ENCODE data around the gene SPAG8.

SPAG8 gene

DNA sequence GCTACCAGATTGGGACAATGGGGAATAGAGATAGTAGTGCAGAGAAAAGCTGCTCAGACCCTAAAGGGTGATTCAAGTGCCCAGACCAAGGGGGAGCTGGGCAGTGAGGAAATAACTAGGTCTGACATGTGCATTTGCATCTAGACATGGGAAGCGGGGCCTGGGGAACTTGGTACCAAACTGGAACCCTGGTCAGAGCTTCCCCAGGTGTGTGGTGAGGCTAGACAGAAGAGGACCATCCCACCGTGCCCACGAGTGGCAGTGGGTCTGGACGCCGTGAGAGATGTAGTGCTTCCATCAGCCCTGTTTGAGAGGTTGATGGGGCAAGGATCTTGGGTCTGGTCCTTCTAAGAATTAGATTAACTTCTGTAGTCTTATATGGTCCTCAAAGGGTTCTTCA lies 24.5 kb upstream of the SPAG8 start:
- H3K36me3 ChIP-seq (ENCODE audit: insufficient read depth, low read length): no peaks in the 10 kb centered on the region
- no peak overlapping the region for H3K4me3 ChIP-seq (ENCODE audit: low read depth, low read length)
- H3K79me2 ChIP-seq (ENCODE audit: control insufficient read depth, insufficient read depth, low read length, unreplicated experiment): no peaks in the 10 kb centered on the region
- H3K4me1 ChIP-seq (ENCODE audit: control insufficient read depth, insufficient read depth, low read length, unreplicated experiment): peaks cover 6% of the 10 kb centered on the region
- no peak overlapping the region for H3K27ac ChIP-seq (ENCODE audit: low read depth, low read length)
- no peak overlapping the region for H2AFZ ChIP-seq (ENCODE audit: low read length, unreplicated experiment)
- no peaks in the 10 kb centered on the region for H3K27me3 ChIP-seq (ENCODE audit: insufficient read depth, low read length)

DNA sequence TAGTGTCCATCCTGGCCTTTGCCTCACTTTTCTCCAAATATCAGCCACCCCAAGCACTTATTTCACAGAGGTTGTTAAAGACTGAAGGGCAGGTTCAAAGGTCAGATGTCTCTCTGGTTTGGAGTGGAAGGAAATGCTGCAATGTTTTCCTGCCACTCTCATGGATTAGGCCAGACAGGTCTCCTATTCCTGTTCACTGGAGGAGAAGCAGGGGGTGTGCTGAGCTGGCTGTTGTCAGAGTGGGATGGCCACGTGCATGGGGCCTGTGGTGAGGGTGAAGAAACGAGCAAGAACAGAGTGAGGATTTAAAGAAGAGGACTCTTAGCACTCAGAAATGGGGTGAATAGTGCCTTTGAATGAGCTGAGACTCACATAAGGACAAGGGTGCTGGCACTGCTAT lies 23.7 kb upstream of the SPAG8 start:
- Histone ChIP-seq H3K36me3 (ENCODE audit: insufficient read depth, low read length) (no peaks in the 10 kb centered on the region), H3K27ac (ENCODE audit: low read depth, low read length) (no peak overlapping the region), H2AFZ (ENCODE audit: low read length, unreplicated experiment) (no peak overlapping the region), H3K4me1 (ENCODE audit: control insufficient read depth, insufficient read depth, low read length, unreplicated experiment) (peaks cover 6% of the 10 kb centered on the region), H3K79me2 (ENCODE audit: control insufficient read depth, insufficient read depth, low read length, unreplicated experiment) (no peaks in the 10 kb centered on the region), H3K27me3 (ENCODE audit: insufficient read depth, low read length) (no peaks in the 10 kb centered on the region), H3K4me3 (ENCODE audit: low read depth, low read length) (no peak overlapping the region)

DNA sequence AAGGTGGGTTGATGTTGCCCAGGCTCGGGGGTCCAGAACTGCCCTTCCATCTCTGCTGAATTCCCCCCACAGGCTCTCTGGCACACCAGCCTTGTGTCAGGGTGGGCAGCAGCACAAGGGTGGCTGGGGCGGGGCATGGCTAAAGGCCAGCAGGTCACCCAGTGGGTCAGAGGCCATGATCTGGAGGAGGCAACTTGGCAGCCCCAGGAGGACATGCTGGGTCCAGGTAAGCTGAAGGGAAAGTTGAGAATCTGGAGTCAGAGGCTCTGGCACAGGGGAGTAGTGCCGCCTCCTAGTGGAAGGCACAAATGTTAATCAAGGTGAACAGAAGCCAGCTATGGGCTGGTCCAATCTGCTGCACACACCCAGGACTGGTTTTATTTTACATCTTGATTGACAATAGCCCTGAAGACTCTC lies 23.2 kb upstream of the SPAG8 start:
- H3K4me3 ChIP-seq (ENCODE audit: low read depth, low read length): no peak overlapping the region
- H2AFZ ChIP-seq (ENCODE audit: low read length, unreplicated experiment): no peak overlapping the region
- H3K27me3 ChIP-seq (ENCODE audit: insufficient read depth, low read length): no peaks in the 10 kb centered on the region
- peaks cover 6% of the 10 kb centered on the region for H3K4me1 ChIP-seq (ENCODE audit: control insufficient read depth, insufficient read depth, low read length, unreplicated experiment)
- no peak overlapping the region for H3K27ac ChIP-seq (ENCODE audit: low read depth, low read length)
- no peaks in the 10 kb centered on the region for H3K79me2 ChIP-seq (ENCODE audit: control insufficient read depth, insufficient read depth, low read length, unreplicated experiment)
- no peaks in the 10 kb centered on the region for H3K36me3 ChIP-seq (ENCODE audit: insufficient read depth, low read length)

DNA sequence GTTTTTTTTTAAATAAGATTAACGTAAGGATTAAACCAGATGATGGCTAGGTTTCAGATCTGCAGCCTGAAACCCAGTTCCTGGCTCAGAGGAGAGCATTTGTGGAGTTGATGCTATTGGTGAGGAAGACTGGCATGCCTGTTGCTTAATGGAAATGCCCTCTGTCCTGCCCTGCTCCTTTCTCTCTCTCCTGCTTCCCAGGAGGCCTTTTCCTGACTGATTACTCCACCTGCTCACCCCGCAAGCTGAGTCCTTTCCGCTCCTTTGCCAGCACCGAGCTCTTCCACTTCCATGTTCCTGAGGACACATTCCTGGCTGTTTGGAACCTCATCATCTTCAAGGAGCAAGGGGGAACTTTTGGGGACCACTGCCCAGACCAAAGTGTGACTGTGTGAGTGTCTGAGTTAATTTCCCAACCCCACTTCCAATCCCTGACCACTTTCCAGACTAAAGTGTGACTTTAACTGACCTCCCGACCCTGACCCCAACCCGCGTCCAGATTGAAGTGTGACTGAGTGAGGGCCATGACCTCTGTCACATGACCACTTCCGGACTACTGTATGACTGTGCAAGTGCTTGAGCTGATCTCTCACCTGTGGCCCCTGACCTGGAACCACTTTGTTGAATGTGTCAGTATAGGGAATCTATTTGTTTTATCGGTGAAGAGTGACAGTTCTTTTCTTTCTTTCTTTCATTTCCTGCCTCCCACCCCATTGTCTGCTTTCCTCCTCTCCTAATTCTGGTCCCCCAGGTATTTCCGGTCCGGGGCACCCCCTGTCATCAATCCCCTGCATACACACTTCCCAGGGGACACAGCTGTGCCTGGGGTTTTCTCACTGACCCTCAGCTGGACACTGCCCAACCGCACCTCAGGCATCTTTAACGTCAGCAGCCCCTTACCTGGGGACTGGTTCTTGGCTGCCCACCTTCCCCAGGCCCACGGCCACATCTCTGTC lies 22.5 kb upstream of the SPAG8 start:
- H2AFZ ChIP-seq (ENCODE audit: low read length, unreplicated experiment): no peak overlapping the region
- no peaks in the 10 kb centered on the region for H3K36me3 ChIP-seq (ENCODE audit: insufficient read depth, low read length)
- H3K79me2 ChIP-seq (ENCODE audit: control insufficient read depth, insufficient read depth, low read length, unreplicated experiment): no peaks in the 10 kb centered on the region
- no peaks in the 10 kb centered on the region for H3K27me3 ChIP-seq (ENCODE audit: insufficient read depth, low read length)
- H3K4me1 ChIP-seq (ENCODE audit: control insufficient read depth, insufficient read depth, low read length, unreplicated experiment): peaks cover 12% of the 10 kb centered on the region
- H3K27ac ChIP-seq (ENCODE audit: low read depth, low read length): no peak overlapping the region
- H3K4me3 ChIP-seq (ENCODE audit: low read depth, low read length): no peak overlapping the region

DNA sequence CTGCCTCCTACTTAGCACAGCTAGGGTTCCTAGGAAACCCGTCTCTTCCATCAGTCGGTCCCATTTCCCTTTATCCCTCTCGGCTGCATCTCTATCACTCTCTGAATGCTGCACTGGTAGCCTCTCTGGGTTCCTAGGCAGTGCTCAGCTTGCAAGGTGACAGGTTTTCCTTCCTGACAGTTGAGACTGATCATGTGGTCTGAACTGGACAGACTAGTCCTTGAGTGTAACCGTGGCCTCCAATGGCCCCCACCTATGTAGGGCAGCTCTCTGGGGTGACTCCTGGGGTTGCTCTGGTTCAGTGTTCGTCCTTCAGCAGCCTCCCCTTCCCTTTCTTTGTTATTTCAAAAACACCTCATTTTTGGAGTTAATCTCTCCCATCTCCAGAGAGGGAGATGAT lies 20.8 kb upstream of the SPAG8 start:
- H3K4me3 ChIP-seq (ENCODE audit: low read depth, low read length): no peak overlapping the region
- H3K27me3 ChIP-seq (ENCODE audit: insufficient read depth, low read length): no peaks in the 10 kb centered on the region
- no peaks in the 10 kb centered on the region for H3K36me3 ChIP-seq (ENCODE audit: insufficient read depth, low read length)
- peaks cover 12% of the 10 kb centered on the region for H3K4me1 ChIP-seq (ENCODE audit: control insufficient read depth, insufficient read depth, low read length, unreplicated experiment)
- no peaks in the 10 kb centered on the region for H3K79me2 ChIP-seq (ENCODE audit: control insufficient read depth, insufficient read depth, low read length, unreplicated experiment)
- H2AFZ ChIP-seq (ENCODE audit: low read length, unreplicated experiment): no peak overlapping the region
- no peak overlapping the region for H3K27ac ChIP-seq (ENCODE audit: low read depth, low read length)

DNA sequence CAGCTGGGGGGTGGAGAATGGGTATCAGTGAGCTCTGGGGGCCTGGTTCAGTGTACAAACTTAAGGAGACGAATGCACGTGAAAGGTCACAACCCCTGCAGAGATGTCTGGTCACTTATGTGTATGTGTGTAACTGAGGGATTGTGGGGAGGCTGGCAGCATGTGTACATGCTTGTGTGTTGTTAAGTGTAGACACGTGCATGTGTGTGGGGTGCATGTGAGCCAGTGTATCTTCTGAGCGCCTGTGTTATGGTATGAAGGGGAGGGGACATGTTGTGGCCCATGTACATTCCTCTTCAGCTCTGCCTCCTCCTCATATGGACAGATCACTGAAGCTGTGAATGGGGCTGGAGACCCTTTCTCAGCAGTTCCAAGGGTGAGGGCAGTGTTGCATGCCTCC lies 19.0 kb upstream of the SPAG8 start:
- no peaks in the 10 kb centered on the region for H3K79me2 ChIP-seq (ENCODE audit: control insufficient read depth, insufficient read depth, low read length, unreplicated experiment)
- H3K27ac ChIP-seq (ENCODE audit: low read depth, low read length): no peak overlapping the region
- no peaks in the 10 kb centered on the region for H3K27me3 ChIP-seq (ENCODE audit: insufficient read depth, low read length)
- peaks cover 19% of the 10 kb centered on the region for H3K4me1 ChIP-seq (ENCODE audit: control insufficient read depth, insufficient read depth, low read length, unreplicated experiment)
- no peak overlapping the region for H3K4me3 ChIP-seq (ENCODE audit: low read depth, low read length)
- no peak overlapping the region for H2AFZ ChIP-seq (ENCODE audit: low read length, unreplicated experiment)
- H3K36me3 ChIP-seq (ENCODE audit: insufficient read depth, low read length): no peaks in the 10 kb centered on the region

DNA sequence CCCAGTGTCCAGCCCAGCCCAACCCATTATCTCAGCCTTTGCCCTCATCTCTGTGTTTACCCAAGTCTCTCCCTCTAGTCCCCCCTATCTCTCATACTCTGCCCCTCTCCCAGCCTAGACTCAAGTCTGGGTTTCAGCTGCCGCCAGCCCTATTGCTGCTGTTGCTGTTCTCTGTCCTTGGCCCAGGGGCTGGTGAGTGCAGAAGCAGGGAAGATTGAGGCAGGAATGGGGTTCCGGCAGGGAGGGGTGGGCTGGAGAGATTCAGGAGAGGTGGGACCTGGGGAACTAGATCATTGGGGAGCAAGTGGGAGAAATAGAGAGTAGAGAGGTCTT lies 17.7 kb upstream of the SPAG8 start:
- Histone ChIP-seq H3K79me2 (ENCODE audit: control insufficient read depth, insufficient read depth, low read length, unreplicated experiment) (no peaks in the 10 kb centered on the region), H3K4me1 (ENCODE audit: control insufficient read depth, insufficient read depth, low read length, unreplicated experiment) (peaks cover 19% of the 10 kb centered on the region), H3K4me3 (ENCODE audit: low read depth, low read length) (peak overlapping the region; percentile 82), H3K36me3 (ENCODE audit: insufficient read depth, low read length) (no peaks in the 10 kb centered on the region), H3K27ac (ENCODE audit: low read depth, low read length) (no peak overlapping the region), H2AFZ (ENCODE audit: low read length, unreplicated experiment) (peak overlapping the region; percentile 97), H3K27me3 (ENCODE audit: insufficient read depth, low read length) (no peaks in the 10 kb centered on the region)

DNA sequence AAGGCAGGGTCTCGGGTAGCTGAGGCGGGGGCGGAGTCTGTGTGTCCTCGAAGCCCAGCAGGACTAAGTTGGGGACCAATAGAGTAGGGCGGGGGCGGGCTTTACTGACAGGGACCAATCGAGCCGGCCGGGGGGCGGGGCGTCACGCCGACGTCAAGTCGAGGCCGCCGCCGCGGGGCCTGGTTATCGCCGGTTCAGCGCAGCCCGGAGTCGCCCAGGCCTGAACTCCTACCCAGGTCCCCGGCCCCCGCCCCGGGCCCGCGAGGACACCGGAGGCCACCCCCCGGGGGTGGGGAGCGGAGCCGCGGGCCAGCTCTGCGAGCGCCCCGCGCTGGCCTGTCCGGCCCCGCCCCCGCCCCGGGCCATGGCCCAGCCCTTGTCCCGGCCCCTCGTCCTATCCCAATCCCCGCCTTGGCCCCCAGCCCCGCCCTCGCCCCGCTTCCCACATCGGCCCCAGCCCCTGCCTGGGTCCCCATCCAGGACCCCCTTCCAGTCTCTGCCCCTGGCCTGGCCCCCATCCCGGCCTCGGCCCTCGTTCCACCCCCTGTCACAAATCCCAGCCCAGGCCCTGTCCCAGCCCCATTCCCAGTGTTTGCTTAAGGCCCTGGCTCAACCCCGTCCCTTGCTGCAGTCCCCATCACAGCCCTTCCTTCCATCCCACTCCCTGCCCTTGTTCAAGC lies 17.2 kb upstream of the SPAG8 start, which contains the start of gene TMEM8B:
TMEM8B (plus strand) TSS at position 145 of the 680 bp plus-strand sequence; CDS start at position 365, 220 bp downstream.
- H3K4me3 ChIP-seq (ENCODE audit: low read depth, low read length): peak within 1 kb of the TSS; percentile 82
- H3K79me2 ChIP-seq (ENCODE audit: control insufficient read depth, insufficient read depth, low read length, unreplicated experiment): no peaks in the 10 kb centered on the region
- no peaks in the 10 kb centered on the region for H3K27me3 ChIP-seq (ENCODE audit: insufficient read depth, low read length)
- peaks cover 19% of the 10 kb centered on the region for H3K4me1 ChIP-seq (ENCODE audit: control insufficient read depth, insufficient read depth, low read length, unreplicated experiment)
- no peaks in the 10 kb centered on the region for H3K36me3 ChIP-seq (ENCODE audit: insufficient read depth, low read length)
- peak within 1 kb of the TSS; percentile 97 for H2AFZ ChIP-seq (ENCODE audit: low read length, unreplicated experiment)
- H3K27ac ChIP-seq (ENCODE audit: low read depth, low read length): peak within 1 kb of the TSS; percentile 30; the same call in 1 of the 2 replicates

DNA sequence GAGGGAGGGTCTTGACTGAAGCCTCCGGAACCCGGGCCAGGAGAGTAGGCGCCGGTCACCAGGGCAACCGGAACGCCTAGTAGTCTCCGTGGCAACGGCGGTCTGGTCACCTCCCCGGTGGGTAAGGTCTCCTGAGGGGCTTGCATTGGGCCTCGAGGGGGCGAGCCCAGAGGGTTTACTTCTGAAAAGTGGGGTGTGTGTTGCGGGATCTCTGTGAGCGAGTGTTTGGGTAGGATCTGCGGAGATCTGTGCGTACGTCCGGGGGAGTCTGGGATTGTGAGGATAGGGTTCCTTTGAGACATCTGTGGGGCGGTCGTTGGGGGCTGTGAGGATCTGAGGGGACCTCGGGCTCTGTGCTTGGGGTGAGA lies 16.6 kb upstream of the SPAG8 start, which contains the start of gene FAM221B:
FAM221B (minus strand) TSS at position 17 of the 368 bp plus-strand sequence. CDS start 2,571 bp downstream, outside the sequence.
- peak within 1 kb of the TSS; percentile 30; the same call in 1 of the 2 replicates for H3K27ac ChIP-seq (ENCODE audit: low read depth, low read length)

DNA sequence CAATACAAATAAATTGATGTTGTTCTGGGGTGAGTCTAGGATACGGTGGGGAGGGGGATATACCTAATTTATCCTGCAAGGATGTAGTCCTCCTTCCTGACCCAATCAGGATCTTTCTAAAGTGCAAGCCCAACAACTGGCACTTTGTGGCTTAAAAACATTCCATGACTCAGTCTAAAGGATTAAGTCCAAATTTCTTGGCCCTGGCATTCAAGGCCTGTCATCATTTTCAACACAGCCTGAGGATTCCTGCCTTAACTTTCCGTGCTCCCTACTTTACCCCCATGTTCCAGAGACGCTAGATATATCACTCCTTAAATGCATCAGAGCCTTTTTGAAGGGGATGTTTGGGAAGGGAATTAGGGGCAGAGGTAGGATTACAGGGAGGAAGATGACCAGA lies 15.4 kb upstream of the SPAG8 start:
- no peaks in the 10 kb centered on the region for H3K27me3 ChIP-seq (ENCODE audit: insufficient read depth, low read length)
- no peak overlapping the region for H3K27ac ChIP-seq (ENCODE audit: low read depth, low read length)
- no peak overlapping the region for H2AFZ ChIP-seq (ENCODE audit: low read length, unreplicated experiment)
- no peaks in the 10 kb centered on the region for H3K79me2 ChIP-seq (ENCODE audit: control insufficient read depth, insufficient read depth, low read length, unreplicated experiment)
- no peak overlapping the region; the same call in 1 of the 2 replicates for H3K4me3 ChIP-seq (ENCODE audit: low read depth, low read length)
- no peaks in the 10 kb centered on the region for H3K36me3 ChIP-seq (ENCODE audit: insufficient read depth, low read length)
- peaks cover 14% of the 10 kb centered on the region for H3K4me1 ChIP-seq (ENCODE audit: control insufficient read depth, insufficient read depth, low read length, unreplicated experiment)

More for the DNA sequence above, 16.6 kb upstream of the SPAG8 start, which contains the start of gene FAM221B:
- Histone ChIP-seq H3K4me1 (ENCODE audit: control insufficient read depth, insufficient read depth, low read length, unreplicated experiment) (peaks cover 17% of the 10 kb centered on the region), H3K27me3 (ENCODE audit: insufficient read depth, low read length) (no peaks in the 10 kb centered on the region), H2AFZ (ENCODE audit: low read length, unreplicated experiment) (peak within 1 kb of the TSS; percentile 97), H3K36me3 (ENCODE audit: insufficient read depth, low read length) (no peaks in the 10 kb centered on the region), H3K79me2 (ENCODE audit: control insufficient read depth, insufficient read depth, low read length, unreplicated experiment) (no peaks in the 10 kb centered on the region), H3K4me3 (ENCODE audit: low read depth, low read length) (peak within 1 kb of the TSS; percentile 82)
